COLO668 (cell line): ENCODE data around the gene GALNT2.

Experiments
- DNase-seq: peaks from one replicate; lab custom pipeline; 2025; ENCODE audit not compliant: unreplicated experiment; lab: John Stamatoyannopoulos, UW

GALNT2 gene

DNA sequence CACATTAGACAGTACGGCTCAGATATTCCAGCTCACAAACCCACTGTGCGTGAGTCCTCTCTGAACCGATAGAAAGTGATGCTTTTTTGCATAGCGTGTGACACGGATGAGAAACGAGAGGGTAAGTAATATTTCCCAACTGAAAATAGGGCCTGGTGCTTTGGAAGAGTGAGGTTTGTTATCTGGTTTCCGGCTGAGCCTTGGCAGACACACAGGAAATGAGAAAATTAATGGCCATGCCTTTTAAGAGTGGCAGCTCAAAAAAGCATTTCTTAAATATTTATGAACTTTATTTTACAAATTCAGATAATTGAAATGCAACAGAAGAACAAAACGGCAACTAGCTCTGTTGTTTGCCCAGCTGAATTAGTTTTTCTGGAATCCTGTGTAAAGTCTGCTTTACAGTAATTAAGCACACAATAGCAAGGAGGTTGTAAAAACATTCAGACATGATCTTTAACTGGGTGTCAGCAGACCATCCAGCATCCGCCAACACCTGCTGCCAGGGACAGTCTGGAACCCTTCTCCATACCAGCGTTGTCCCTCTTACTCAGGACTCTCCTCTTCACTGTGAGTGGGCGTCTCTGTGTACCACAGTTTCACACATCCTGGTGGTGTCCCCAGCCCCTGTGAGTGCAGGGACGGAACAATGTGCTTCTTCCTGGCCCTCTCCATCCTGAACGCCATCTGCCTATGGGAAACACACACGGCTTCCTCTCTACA is 203.7 kb downstream of the GALNT2 start:
- peak; percentile 68 for DNase-seq

DNA sequence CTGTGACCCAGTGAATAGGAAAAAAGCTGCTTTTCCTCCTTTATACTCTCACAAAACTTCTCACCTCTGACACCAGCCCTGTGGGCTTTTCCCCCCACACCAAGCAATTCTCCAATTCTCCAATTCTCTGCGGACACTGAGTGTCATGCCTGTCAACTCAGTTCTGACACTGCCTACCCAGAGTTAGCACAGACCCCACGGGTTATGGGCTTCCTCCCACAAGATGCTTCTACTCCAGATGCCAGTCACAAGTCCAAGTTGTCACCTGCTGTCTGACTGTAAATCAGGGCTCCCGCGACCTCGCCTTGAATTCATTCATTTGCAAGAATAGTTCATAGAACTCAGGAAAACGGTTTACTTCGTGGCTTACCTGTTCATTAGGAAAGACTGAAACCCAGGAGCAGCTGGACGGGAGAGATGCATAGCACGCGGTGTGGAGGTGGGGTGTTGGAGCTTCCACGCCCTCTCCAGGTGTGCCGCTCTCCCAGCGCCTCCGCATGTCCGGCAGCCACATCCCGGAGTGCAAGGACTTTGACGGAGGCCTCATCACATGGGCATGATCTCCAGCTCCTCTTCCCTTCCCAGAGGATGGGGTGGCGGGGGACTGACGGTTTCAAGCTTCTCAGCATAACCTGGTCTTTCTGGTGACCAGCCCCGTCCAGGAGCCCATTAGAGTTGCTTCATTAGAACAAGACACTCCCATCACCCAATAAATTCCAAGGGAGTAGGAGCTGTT is 204.4 kb downstream of the GALNT2 start:
- DNase-seq: no peak

DNA sequence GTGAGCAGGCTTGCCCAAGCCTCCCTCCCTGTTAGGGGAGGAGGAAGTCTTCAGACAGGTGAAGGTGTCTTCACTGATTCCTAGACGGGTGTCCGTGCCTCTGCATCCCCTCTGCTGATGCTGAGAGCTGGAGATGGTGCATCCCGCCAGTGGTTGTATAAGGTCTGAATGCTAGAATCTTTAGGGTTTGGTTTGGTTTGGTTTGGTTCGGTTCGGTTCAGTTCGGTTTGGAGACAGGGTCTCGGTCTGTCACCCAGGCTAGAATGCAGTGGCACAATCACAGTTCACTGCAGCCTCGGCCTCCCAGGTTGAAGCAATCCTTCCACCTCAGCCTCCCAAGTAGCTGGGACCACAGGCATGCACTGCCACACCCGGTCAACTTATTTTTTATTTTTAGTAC is 205.5 kb downstream of the GALNT2 start:
- no peak for DNase-seq

DNA sequence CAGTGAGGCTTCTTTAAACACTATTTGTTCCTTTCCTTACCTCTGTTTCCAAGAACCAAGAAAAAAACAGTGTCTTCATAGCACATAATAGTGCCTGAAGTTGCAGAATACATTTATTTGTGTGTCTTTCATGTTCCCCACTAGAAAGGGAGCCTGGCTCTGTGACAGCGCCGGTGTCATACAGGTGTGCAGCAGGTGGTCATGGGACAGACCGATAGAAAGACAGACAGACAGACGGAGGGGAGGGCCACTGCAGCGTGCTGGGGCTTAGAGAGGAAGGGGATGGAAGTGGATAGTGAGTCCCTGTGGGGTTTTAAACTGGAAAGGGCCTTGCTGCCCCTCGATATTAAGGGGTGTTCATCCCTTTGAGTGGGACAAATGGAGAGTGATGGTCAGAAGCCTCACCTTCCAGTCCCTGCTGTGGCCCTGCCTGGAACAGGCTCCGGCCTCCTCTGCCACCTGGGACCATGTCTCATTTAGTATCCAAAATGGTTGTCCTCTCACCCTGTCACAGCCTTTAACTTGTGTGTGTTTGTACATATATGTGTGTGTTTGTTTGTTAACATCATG is 206.2 kb downstream of the GALNT2 start:
- no peak for DNase-seq

- no peak for DNase-seq
These were observed 207.2 kb downstream of the GALNT2 start for GRCh38 chr1:230274254-230274653.

GRCh38 chr1:230276401-230276800 is 209.4 kb downstream of the GALNT2 start:
- DNase-seq: no peak

DNA sequence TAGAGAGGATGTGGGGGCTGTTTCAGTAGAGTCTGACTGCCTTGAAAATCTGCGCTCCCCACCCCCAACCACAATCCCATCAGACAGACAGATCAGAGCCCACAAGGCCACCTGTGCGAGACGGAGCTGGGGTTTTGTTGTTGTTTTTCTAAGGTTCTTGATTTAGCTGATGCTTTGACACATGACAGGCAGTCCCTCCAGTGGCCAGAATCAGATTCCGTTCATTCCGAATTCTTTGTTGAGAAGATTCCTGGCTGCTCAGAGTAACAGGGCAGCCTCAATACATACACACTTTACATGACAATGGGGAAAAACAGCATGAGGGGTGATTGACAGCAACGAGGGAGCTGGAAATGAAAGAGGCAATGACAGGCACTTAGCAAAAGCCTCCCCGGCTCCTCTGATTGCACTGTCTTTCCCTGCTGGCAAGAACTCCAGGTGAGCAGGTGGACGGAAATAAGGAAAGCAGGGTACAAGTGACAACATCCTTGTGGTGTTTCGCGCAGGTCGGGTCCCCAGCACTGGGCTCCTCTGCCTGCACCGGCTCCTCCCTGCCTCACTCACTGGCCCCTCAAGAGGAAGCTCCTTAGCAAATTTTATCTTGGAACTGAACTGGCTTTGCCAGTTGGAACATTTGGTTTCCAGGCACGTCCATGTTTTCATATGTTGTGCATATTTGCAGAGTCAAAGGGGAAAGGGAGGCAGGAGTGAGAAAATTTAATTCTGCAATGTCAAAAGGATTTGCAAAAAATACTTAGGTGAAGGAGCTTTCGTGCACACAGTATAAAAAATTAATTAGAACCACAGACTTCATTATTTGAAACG is 210.4 kb downstream of the GALNT2 start:
- no peak for DNase-seq

GRCh38 chr1:230278376-230278775 is 211.3 kb downstream of the GALNT2 start:
- no peak for DNase-seq

DNA sequence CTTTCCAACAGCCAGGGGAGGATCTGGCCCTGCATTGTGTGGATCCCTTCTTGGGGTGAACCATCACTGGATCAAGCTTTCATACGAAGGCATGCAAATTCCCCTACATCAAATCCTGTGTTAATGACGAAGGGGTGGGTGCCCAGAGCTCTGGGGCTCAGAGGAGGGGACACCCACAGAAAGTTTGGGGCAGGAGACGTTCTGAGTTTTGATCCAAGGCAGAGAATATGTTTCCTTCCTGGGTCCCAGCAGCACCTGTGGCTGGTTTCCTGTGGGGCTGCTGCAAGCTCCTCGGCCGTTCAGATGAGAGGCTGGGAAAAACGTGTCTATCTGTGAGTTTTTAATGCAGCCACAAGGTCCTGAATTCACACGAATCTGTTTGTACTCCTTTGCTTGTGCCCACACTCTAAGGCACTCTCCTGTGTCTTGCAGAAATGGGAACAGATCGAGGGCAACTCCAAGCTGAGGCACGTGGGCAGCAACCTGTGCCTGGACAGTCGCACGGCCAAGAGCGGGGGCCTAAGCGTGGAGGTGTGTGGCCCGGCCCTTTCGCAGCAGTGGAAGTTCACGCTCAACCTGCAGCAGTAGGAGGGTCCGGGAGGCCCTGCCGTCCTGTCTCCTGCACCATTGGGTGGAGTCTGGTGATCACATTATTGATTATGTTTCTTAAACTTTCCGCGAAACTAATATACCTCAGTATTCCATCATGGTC is 212.0 kb downstream of the GALNT2 start:
- DNase-seq: no peak

GRCh38 chr1:230279583-230279945 is 212.5 kb downstream of the GALNT2 start:
- DNase-seq: no peak

DNA sequence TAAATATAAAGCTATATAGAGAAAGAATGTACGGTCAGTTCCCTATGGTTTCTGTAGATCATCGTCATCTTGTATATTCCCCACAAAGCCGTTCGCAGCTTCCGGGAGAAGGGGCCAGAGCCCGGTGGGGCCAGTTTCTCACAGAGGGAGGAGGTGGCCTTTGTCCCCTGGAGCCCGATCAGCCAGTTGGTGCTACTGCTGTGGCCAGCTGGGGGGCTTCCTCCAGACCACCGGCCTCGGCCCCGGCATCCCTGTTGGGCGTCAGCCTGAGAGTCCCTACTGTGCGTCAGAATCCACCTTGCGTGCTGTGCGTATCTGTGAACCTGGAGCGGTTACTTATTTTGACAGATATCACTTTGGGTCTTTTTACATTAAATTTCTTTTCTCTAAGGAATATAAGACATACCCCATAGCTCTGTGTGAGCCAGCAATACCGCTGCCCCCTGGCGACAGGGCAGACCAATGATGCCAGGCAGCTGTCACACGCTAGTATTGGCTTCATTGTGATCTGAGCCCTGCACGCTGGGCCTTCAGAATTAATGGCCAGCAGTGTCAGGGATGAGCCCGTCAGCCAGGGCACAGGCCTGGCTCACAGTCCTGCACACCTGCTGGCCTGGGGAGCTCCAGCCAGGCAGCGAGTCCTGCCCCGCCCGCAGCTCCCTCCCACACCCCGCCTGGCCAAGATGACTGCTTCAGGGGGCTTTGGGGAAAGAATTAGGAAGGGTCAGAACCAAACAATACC is 213.2 kb downstream of the GALNT2 start:
- no peak for DNase-seq

DNA sequence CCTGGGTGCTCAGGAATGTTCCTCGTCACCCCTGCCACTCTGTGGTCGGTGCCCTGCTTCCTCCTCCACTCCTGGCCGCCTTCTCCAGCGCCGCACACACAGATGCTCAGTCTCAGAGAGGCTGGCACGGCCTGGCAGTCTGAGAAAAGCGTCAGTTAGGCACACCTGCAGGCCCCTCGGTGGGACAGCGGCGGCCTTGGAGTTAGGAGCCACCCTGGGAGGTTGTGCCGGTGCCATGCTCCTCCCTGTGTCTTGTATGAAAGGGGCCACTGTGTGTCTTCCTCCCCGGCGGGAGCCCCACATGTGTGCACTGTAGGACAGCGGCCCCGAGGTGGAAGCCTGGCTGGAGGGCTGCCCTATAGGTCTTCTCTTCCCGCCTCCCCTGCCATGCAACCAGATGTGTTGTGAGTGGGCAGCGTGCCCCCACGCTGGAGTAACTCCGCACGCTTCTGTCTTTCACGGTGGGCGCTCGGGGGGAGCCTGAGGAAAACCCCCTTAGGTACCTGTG is 213.9 kb downstream of the GALNT2 start:
- DNase-seq: no peak

GRCh38 chr1:230281556-230281955 is 214.5 kb downstream of the GALNT2 start:
- no peak for DNase-seq

- peak; percentile 27 for DNase-seq
These were observed 215.1 kb downstream of the GALNT2 start for GRCh38 chr1:230282157-230282556.

- no peak for DNase-seq
These were observed 216.6 kb downstream of the GALNT2 start for GRCh38 chr1:230283678-230284077.

GRCh38 chr1:230284891-230285290 is 217.9 kb downstream of the GALNT2 start:
- DNase-seq: no peak

DNA sequence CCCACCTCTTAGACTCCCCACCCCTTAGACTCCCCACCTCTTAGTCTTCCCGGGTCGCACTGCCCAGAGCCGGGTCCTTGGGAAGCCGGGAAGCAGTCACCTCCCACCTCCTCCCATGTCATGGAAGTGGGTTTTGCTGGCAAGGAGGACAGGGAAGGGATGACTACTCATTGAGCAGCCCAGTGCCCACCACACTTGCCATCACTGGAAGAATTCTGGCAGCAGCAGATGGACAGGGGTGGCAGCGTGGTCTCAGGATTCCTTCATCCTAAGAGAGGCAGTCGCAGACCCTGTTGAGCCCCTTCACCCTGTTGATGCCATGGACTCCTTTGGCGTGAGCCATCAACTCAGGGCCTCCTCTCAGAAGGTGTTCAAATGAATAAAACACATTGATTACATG is 218.3 kb downstream of the GALNT2 start:
- DNase-seq: no peak

DNA sequence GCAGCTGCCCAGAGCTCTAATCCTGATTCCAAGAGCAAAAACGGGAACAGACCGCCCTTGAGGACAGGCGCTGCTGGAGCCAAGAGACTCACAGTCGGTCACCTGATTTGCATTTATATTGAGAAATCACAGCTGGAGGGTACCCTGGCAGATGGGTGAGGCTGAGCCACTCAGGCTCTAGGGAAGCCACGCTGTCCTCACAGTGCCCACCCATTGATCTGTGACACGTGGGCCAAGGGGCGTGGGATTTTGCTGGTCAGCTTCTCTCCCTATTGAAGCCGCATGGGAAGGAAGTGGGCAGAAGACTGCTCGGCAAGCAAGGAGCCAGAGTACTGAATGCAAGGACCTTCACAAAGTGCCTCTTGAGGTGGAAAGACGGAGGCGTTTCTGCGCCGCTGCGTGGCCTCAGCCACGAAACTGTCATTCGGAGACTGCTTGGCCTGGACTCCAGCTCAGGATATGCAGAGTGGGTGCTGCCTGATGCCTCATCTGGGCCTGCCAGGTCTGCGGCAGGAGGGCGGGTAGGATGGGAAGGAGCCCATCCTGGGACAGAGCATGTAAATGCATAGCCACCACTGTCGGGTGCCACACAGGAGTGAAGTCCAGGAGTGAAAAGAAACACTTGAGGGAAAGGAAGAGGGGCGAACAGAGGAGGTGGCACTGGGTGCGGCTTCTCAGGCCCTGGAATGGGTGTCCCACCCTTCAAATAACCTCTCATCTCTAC is 219.3 kb downstream of the GALNT2 start:
- no peak for DNase-seq

DNA sequence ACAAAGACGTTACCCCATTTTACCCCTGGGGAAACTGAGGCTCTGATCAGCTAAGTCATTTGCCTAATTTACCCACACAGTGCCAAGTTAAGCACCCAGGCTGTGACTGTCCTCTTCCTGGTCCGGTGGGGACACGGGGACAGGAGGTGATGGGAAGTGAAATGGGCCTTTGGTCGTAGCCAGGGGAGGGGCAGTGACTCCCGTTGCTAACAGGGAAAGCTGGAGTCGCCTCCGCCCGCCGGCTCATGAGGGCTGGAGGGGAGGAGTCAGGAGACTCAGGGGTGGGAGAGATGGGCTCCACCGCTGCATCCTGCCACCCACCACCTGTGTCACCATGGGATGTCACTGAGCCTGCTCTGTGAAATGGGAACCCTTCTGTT is 219.8 kb downstream of the GALNT2 start:
- no peak for DNase-seq
